HG03139 (cell line): ENCODE results near the gene DNAH10.
"Not testable (repeated sequence)": the region's sequence is repeated elsewhere in the genome, so short reads cannot be mapped to it uniquely, and the experiment has no call there.

ENCODE experiments used
- ATAC-seq: cut with Tn5 transposase; IDR thresholded peaks from one replicate; pipeline ENCODE4 v1.9.1; 2021; ENCODE audit not compliant: unreplicated experiment

Gene DNAH10

DNA sequence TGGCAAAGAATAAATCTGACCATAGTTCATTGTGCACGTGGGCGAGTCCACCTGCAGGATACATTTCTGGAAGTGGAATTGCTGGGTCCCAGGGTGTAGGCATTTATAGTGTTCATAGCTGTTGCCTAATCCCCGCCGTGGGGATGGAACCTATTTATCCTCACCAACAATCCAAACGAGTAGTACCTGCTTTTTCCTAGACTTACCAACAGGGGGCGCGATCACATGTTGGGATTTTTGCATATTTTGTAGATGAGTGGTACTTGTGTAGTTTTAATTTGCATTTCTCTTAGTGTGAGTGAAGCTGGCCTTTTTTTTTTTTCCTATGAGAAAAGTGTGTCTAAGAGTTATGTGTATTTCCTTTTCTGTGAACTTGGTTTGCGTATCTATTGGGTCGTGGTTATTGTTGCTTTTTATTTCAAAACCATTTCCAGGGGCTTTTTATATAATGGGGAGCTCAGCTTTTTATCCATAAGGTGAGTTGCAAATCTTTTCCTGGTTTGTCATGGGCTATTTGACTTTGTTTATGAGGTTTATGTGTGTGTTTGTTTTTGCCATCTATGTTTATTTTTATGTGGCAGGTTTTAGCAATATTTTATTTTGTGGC lies 143.3 kb downstream of the DNAH10 start:
- ATAC-seq, result no peak

DNA sequence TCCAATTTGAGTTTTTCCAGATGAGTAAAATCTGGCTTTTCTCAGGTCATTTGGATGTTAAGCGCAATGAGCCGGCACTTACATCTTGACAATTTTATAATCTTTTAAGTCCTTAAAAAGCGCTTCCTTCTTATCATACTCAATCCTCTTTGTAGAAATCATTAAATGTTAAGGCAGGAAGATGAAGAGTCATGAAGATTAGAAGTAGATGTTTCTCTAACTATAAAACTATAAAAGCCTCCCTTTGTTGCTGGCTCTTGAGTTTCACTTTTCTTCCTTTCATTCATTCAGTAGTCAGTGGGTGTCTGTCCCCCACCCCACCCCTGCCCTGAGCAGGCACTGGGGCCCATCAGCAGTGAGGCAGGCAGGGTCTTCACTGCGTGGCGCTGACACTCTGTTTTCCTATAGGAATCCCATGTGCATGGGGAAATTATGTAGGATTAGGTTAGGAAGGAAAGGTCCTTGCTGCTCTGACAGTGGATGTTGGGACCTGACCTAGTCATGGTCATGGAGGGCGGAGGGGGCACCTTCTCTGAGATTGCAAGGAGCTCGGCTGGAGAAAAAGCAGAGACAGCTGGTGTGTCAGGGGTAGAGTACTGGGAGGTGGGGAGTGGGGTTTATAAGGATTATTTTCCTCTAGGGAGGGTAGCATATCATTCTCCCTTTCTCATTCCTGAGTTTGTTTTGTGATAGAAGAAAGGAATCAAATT lies 144.8 kb downstream of the DNAH10 start:
- ATAC-seq, result no peak

- no peak for ATAC-seq
Measured at GRCh38 chr12:123907726-123908476, 145.8 kb downstream of the DNAH10 start.

DNA sequence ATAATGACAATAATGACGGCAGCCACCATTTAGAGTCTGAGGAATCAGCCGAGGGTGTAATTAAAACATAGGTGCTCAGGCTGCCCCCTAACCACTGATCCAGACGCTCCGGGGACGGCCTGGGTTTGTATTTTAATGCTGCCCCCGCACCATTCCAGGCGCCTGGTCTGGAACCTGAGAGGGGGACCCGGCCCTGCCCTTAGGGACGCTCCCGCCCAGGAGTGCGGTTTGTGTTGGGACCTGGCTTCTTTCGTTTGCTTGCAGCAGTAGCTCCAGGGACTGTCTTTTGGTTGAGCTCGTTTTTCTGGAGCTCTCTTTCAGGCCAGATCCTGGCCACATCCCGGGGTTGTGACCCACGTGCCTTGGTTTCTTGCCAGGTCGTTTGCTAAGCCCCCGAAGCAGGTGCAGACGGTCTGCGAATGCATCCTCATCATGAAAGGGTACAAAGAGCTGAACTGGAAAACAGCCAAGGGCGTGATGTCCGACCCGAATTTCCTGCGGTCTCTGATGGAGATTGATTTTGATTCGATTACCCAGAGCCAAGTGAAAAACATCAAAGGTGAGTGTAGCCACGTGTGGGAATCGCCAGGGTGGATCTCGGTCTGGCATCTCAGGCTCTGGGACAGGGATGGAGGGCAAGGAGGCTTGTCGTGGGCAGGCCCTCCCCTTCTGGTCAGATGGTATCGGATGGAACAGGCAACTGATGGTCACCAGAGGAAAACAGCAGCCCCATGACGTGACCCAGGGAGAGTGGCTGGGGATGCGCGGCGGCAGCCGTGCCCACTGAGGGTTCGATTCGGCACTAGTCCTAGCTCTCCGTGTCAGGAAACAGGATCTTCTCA lies 147.0 kb downstream of the DNAH10 start:
- no peak for ATAC-seq

DNA sequence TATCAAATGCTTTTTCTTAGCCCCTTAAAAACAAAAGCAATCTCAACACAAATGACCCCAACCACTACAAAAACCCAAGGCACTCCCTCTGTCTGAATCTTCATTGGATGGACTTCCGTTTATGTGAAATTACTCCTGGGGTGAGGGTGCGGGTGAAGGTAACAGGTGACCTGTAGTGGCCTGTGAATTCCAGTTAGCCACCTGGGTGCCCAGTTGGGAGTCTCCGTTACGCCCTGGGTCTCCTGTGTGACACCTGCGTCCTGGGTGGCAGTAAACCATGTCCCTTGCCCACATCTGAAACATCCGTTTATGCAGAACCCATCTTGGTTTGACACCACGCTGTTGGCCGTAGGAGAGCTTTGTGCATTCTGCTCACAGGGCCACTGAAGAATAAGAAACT lies 148.0 kb downstream of the DNAH10 start:
- ATAC-seq, result no peak

- ATAC-seq, result no peak
Measured at GRCh38 chr12:123910761-123911193, 148.7 kb downstream of the DNAH10 start.

- not testable (repeated sequence) for ATAC-seq
Measured at GRCh38 chr12:123911672-123912409, 149.7 kb downstream of the DNAH10 start.

DNA sequence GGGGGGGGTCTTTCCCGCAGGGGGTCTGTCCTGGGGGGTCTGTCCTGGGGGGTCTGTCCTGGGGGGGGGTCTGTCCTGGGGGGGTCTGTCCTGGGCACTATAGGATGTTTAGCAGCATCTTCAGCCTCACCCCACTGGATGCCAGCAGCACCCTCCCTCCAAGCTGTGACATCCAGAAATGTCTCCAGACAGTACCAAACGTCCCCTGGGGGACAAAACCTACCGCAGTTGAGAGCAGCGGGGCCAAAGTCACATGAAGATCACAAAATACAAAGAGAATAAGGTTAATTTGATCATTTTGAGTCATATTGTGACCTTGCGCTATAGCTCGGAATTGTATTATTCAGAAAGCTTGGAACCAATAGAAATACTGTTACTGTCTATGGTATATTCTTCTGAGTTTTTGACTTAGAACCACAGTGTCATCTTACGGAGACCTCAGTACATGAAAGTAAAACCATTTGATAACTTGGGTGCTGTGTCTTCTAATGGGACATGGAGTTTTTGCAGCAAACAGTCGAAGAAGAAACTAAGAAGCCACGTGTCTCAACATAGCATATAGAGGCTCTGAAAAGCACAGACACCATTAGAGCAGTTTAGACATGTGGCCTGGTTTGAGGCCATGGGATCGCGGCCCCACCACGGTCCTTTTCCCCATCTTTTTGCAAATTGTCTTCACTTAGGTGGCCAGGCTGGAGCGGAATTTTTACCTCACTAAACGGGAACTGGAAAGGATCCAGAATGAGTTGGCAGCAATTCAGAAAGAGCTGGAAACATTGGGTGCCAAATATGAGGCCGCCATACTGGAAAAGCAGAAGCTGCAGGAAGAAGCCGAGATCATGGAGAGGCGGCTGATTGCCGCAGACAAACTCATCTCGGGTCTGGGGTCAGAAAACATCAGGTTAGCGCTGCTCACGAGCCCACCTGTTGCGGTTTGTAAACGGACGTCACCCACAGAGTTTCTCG lies 150.6 kb downstream of the DNAH10 start:
- no peak for ATAC-seq

- ATAC-seq, result no peak
Measured at GRCh38 chr12:123914726-123915333, 152.7 kb downstream of the DNAH10 start.

GRCh38 chr12:123916729-123917128 lies 154.6 kb downstream of the DNAH10 start:
- ATAC-seq, result no peak

GRCh38 chr12:123917337-123917850 lies 155.3 kb downstream of the DNAH10 start:
- ATAC-seq, result no peak

- no peak for ATAC-seq
Measured at GRCh38 chr12:123919980-123920360, 157.9 kb downstream of the DNAH10 start.

- no peak for ATAC-seq
Measured at GRCh38 chr12:123923038-123923437, 160.9 kb downstream of the DNAH10 start.

DNA sequence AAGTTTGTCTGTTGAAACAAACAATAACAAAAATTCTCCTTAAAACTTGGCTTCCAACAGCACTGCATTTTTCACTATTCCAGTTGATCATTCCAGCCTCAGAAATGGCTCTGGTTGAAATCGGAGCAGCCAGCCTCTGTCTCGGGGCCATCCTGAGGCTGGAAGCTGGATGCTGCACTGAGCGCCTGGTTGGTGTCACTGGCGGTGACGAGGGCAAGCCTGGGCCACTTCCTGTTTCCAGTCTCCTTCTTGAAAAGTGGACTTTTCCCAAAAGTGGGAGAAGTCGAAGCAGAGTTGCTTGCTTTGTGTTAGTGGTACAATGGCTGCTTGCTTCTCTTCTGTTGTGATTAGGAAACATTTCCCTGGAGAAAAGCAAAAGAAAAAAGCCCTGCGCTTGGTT lies 161.8 kb downstream of the DNAH10 start:
- ATAC-seq, result no peak

- no peak for ATAC-seq
Measured at GRCh38 chr12:123924539-123924938, 162.4 kb downstream of the DNAH10 start.

- no peak for ATAC-seq
Measured at GRCh38 chr12:123928274-123928865, 166.3 kb downstream of the DNAH10 start.

DNA sequence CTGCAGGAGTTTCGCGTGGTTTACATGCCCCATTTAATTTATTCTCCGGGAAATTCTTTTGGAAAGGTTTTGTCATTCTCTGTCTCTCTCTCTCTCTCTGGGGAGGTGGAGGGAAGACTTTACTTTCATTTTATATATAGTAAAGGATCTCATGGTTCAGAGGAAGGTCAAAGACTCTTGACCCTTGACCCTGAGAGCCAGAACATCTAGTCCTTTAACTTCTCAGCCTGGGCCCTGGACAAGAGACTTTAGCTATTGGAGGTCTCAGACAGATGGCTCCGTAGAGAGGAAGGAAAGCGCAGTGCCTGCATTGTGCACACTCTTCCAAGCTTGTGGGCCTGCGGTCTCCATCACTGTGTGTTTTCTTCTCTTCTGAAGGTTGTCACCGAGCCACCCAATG lies 166.8 kb downstream of the DNAH10 start:
- no peak for ATAC-seq

DNA sequence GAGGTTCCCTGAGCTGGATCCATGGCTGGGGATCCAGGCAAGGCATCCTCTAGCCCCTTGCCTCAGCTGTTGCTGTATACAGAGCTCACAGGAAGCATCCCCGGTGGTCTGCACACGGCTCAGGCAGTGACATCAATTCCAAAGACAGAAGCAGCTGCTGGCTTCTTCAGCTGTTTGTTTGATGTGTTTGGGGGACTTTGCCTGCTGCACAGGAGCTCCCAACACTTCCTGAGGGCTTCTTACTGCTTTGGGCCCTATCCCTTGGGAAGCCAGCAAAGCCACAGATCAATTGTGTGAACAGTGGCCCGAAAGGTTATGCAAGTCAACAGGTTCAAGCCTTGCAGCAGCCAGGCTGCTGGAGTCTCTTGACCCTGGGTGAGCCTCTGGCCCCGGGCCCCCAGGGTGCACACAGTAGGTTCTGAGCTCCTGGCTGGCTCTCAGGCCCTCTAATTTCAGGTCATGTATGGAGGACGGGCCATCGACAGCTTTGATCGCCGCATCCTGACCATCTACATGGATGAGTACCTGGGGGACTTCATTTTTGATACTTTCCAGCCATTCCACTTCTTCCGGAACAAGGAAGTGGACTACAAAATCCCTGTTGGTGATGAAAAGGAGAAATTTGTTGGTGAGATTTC lies 168.0 kb downstream of the DNAH10 start:
- ATAC-seq, result no peak
